H1 (cell line): Measurements from ENCODE around the gene ANP32B. TPM values are rescaled to one million over a fixed set of nuclear protein-coding genes. Genes with fewer than 3 reads are reported as not detected.

ENCODE experiments used
- BCL11A ChIP-seq, 2 experiments: IDR thresholded peaks; one replicate each; pipeline ENCODE4 v1.6.1; 2011; ENCODE audit warnings: low read depth in 2 of 2, low read length in 2 of 2, mild to moderate bottlenecking in 2 of 2
- CTBP2 ChIP-seq: IDR thresholded peaks from 2 replicates; pipeline ENCODE4 v1.7.0; 2011; ENCODE audit warnings: borderline replicate concordance, mild to moderate bottlenecking, moderate library complexity, mixed read lengths, low read length; ENCODE audit not compliant: insufficient read depth, insufficient read length
- polyA plus RNA-seq, 7 experiments: library from polyadenylated mRNA; depleted of rRNA in 3 of 7; stranded (reverse) in 5 of 7; unstranded in 2 of 7; fragments of >200 nt in 5 of 7; fragments of 200-250 nt in 2 of 7; gene quantifications; 1 replicate in 5 of 7; 2 replicates in 1 of 7; 4 replicates in 1 of 7; pipeline versions ENCODE4 v1.2.1 to v1.2.3, GENCODE V29; 2011 to 2013; ENCODE audit warnings: missing spikeins in 2 of 7, mixed read lengths in 2 of 7
- total RNA-seq: library from RNA; stranded (reverse); fragmentation: NEBNext Ultra II Directional; extraction: Animal tissue kit (Norgen Biotek cat#: 25700); gene quantifications from 2 replicates; pipeline ENCODE4 v1.2.1, GENCODE V29; 2021

ANP32B gene
- total and polyA plus RNA-seq, 2 of the 8 experiments (the other 6 are each of a cell fraction or from before 2014, with no cell fraction given), result 7.6 to 88.1 TPM

GRCh38 chr9:98017306-98017705, 34.2 kb downstream of the ANP32B start (continued):
- TF ChIP-seq CTBP2, result no peak
- TF ChIP-seq BCL11A (IDR thresholded peaks at IDR 0.05; ENCODE audit: low read depth in 2 of 2, low read length in 2 of 2), result no peak
